ENCODE results near the gene SMPD4.
"Not testable (repeated sequence)": the region's sequence is repeated elsewhere in the genome, so short reads cannot be mapped to it uniquely, and the experiment has no call there.

SMPD4 gene

DNA sequence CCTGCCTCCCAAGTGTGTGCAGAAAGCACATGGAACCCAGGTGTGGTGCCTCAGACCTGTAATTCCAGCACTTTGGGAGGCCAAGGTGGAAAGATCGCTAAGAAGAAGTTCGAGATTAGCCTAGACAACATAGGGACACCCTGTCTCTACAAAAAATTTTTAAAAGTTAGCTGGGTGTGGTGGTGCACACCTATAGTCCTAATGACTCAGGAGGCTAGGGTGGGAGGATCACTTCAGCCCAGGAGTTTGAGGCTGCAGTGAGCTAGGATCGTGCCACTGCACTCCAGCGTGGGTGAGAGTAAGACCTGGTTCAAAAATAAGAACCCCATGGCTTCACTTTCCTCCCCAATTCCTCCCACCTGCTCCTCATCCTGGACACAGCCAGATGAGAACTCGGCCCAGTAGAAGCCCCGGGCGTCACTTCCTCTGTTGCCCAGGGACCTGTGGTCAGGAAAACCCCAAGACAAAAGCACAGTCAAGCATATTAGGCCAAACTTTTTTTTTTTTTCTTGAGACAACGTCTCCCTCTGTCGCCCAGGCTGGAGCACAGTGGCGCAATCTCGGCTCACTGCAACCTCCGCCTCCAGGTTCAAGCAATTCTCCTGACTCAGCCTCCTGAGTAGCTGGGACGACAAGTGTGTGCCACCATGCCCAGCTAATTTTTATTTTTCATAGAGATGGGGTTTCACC, 23.4 kb downstream of the SMPD4 start:
- DNase-seq (ENCODE audit: low read depth): peak; percentile 17

DNA sequence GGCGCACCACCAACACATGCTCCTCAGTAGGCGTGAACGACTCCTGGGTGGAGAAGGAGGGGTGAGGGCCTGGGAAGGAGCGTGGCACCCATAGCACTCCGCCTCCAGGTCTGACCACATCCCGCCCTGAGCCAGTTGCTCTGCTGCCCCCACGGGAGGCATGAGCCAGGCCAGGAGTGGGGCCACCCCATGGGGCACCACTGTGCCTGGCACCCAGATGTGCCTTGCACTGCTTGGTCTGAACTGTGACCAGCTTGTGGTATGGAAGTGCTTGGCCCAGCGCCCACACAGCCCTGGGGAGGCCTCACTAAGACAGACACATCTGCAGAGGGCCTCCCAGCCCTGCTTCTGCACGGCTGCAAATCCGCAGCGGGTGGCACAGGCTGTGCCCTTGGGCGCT, 24.0 kb downstream of the SMPD4 start:
- not testable (repeated sequence) for DNase-seq (ENCODE audit: low read depth)

DNA sequence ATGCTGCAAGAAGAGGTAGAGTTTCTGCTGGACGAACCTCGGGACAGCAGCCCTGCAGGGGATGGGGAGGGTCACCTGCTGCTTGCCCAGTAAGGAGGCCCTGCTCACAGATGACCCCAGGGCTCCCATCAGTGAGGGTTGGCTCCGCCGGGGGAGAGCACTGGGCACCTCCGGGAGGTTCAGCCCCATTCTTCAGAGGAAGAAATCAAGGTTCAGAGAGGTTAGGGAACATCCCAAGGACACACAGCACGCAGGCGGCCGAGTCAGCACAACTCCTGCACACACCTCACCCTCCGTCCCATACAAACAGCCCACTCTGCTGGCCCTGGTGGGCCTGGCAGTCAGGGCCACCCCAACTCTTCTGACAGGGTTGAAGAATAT, 24.8 kb downstream of the SMPD4 start:
- no peak for DNase-seq (ENCODE audit: low read depth)

DNA sequence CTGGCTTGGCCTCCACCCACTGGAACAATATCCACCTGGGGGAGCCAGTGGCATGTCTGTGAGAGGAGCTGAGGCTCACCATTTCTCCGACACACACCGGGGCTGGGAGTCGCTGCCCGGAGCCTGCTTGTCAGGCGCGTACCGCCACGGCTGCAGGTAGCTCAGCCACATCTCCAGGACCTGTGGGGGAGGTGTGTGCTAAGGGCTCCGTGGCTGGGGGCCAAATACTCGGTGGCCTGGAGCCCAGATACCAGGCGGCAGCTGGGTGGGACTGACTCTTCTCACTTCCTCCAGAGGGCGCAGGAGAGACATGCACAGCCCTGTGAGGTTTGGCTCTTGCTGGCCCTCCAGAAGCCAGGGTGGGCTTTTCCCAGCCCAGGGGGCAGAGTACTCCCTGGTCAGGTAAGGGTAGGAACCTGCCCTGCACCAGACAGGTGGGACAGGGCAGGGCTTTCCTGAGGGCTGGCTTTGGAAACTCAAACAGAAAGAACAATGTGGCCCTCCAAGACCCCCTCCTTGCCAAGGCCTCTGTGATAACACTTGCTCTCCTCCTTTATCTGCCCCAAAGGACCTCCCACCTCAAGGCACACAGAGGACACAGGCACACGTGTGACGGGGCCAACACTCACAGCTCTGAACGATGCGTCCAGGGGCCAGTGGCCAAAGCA, 25.3 kb downstream of the SMPD4 start:
- DNase-seq (ENCODE audit: low read depth): peak; percentile 48

DNA sequence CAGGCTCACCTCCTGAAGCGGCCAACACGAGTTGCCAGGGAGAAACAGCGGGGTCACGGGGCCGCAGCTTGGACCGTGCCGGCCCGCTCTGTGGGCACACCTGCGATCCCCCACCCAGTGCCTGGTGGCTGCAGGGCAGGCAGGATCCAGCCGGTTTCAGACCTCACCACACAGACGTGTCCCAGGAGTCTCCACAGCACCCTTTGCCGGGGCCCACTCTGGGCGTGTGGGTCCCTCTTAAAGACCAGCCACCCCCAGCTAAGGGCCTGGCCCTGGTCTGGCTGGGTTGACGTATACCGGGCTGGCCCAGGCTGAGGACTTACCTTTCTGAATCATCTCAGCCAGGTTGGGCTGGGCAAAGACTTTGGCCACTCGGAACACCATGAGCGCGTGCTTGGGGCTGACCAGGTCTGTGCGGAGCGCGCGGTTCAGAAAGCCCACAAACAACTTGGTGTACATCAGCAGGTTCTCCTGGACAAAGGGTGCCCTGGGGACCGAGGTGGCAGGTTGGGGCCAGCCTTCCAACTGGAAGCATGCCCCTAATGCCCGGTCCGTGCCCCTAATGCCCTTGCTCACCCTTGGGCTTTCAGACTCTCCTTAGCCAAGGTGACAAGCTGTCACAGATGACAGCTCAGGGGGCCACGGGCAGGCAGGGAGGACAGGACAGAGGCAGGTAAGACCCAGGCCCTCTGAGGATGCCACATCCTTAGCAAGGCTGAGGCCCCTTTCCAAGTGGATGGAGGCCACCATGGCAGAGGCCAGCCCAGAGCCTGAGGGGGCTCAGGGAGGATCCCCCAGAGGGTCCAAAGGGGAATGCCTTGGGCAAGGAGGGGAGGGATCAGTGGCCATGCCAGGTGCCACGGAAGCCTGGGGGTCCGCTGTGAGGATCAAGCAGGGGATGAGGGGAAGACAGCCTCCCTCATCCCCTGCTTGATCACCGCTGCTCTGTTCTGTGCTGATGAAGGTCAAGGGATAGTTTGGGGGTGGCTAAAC, 26.3 kb downstream of the SMPD4 start:
- DNase-seq (ENCODE audit: low read depth): no peak

DNA sequence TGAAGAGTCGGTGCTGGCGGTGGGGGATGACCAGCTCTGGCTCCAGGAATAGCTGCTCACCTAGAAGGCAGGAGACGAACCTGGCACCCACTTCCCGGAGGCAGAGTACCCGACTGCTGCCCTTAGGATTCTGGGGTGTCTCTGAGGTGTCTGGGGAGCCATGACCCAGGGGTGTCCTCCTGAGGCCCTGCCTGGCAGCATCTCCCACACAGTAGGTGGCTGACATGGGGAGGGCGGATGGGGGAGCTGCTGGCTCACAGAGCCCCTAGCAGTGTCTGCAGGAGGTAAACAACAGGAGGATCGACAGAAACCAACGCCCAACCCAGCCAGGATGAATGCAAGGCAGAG, 27.0 kb downstream of the SMPD4 start:
- not testable (repeated sequence) for DNase-seq (ENCODE audit: low read depth)

DNA sequence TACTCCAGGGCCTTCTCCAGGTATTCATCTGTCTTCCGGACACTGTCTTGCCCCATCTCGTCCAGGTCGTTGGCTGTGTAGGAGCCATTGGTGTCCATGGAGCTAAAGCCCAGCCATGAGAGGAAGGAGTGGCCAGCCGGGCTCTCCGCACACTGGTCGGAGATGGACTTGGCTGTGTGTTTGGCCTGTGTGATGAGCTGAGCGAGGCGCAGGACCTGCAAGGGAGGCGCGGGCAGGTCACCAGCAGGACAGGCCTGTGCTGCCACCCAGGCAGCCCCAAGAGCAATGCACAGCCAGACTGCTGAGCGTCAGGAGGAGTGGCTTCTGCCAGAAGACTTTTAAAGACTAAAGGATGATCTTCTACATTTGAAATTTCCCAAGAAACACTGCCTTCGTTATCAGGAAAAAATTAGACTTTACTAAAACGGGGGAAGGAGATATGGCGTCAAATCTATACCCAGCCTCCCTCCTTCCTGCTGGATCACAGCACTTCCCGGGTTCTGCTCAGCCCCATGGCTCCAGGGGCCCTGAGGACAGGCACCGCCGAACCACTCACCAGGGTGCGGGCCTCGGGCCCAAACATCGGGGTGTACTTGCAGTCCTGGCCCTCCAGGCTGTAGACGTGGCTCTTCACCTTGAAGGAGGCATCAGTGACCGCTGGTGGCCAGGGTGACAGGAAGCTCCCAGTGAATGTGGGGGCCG, 27.5 kb downstream of the SMPD4 start:
- DNase-seq (ENCODE audit: low read depth): not testable (repeated sequence)

DNA sequence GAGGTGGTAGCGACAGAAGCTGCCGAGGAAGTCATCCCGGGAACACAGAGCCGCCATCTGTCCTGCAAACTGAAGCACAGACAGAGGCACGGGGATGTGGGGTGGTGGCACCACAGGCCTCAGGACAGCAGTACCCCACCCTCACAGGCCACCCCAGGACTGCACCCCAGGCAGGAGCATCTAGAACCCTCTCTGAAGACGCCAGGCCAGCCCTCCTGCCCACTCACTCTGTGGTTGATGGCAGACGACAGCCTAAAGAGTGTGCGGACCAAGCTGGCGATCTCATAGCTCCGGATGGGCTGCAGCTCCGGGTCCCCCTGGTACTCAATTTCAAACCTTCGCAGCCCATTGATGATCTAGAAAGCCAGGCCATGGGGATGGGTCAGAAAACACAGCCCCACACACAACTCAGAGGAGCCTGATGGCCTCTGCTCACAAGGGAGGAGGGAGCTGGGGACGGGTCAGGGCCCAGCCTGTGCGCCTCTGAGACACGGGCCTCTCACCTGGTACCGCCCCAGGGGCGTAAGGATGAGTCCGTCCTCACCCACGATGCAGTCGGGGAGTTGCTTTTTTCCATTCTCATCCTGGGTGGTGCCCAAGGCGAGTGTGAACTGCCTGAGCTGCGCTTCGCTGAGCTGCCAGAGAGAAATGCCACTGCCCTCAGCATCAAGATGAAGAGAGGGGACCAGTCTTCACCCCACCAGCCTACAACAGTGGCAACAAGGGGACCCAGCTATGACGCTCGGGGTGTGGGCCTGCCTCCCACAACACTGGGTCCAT, 28.4 kb downstream of the SMPD4 start:
- no peak for DNase-seq (ENCODE audit: low read depth)

DNA sequence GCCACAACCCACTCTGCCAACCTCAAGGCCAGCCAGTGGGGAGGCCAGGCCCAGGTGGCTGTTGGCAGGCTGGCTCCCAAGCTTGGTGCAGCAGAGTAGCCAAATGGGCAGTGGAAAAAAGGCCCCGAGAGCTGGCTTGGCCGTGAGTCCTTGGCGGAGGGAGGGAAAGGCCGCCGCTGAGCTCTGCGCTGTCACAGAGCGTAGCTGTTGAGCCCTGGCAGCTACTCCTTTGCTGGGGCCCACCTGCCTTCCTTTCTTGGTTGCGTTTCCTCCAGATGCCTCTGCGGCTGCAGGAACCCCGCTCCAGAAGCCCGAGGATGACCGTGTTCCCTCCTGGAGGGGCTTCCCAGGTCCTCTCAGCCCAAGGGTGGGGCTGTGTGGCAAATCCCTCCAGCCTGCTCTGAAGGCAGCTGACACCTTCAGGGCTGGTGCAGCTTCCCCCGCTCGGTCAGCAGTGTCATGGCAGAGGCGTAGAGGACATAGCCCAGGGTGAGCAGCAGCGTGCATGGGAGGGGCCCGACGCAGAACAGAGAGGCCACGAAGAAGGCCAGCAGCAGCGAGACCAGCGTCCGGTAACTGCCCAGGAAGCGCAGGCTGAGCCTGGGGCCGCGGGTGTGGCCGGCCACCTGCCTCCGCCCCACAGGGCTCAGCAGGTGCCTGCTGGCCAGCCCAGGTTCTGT, 29.1 kb downstream of the SMPD4 start:
- not testable (repeated sequence) for DNase-seq (ENCODE audit: low read depth)

DNA sequence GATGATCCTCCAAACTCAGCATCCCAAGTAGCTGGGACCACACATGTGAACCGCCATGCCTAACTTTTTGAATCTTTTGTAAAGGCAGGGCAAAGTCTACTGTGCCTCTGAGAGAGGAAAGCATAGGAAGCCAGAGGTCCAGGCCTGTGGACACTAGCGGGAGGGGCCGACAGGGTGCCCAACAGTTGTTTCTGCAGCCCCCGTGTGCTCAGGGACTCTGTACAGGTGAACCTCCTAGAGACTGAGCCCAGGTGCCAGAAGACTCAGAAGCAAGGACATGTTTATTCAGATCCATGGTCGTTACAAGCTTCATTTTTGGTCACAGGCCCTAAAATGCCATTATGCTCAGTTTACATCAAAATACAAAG, 30.3 kb downstream of the SMPD4 start:
- DNase-seq (ENCODE audit: low read depth): not testable (repeated sequence)

DNA sequence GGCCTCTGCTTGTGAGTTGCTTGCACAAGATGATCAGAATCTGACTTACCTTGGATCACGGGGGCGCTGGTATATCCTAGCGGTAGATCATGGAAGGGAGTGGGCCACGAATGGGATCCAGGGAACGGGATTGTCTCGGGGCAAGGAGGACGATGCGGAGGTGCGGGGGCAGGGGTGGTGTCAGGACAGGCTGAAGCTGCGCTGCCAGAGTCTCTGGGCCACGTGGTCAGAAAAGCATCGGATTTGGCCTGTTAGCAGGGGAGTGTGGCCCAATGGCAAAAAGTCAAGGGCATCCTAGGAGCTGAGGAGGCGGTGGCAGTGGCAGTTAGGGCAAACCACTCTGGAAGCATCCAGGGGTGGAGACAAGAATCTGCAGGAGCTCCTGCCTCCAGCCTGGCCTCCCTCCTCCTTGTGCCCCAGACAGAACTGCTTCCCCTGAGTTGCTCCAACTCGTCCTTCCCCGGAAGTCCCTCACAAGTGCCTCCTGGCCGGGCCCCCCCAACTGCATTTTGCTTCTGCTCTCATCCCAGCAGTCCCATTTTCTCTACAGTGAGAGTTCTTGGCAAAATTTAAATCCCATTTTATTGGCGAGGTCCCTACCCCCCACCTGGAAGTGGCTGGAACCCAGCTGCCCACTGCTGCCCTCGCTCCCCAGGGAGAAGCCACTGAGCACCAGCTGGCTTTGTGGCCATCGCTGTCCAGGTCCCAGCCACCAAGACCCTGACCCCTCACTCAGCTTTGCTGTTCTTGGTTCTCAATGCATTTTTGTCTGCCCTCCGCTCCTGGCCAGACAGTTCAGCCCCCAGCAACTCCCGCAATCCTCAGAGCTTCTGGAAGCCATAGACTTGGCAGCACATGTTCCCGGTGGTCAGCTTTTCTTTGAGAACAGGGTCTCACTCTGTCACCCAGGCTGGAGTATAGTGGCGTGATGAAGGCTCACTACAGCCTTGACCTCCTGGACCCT, 30.9 kb downstream of the SMPD4 start:
- DNase-seq (ENCODE audit: low read depth): no peak

DNA sequence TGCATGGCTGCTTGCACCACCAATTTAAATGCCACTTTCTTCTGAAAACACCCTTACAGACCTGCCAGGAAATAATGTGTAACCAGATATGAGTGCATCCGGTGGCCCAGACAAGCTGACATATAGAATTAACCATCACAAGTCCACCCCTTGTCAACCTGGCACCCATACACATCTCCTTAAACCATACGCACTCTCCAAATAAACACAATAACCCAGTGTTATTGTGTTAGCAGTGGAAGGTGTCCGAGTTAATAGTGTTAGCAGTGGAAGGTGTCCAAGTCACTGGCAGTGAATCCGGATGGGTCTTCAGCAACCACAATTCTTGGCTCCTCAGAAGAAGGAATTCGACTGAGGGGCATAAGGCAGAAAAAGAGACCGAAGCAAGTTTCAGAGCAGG, 32.9 kb downstream of the SMPD4 start:
- not testable (repeated sequence) for DNase-seq (ENCODE audit: low read depth)

DNA sequence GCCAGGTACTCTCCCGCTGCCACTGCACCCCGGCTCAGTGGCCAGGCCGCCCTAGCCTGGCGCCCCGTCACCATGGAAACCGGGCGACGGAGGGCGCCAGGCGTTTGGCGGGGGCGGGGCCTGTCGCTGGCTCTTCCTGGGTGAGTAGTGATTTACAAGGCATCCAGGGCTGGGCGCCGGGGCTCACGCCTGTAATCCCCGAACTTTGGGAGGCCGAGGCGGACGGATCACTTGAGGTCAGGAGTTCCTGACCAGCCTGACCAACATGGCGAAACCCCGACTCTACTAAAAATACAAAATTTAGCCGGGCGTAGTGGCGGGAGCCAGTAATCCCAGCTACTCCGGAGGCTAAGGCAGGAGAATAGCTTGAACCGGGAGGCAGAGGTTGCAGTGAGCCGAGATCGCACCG, 36.4 kb downstream of the SMPD4 start, which contains the start of gene CCDC74B:
Gene CCDC74B (minus strand): TSS at position 107 of the 409 bp plus-strand sequence. CDS start 116 bp downstream, outside the sequence.
- peak; percentile 25 for DNase-seq (ENCODE audit: low read depth)

DNA sequence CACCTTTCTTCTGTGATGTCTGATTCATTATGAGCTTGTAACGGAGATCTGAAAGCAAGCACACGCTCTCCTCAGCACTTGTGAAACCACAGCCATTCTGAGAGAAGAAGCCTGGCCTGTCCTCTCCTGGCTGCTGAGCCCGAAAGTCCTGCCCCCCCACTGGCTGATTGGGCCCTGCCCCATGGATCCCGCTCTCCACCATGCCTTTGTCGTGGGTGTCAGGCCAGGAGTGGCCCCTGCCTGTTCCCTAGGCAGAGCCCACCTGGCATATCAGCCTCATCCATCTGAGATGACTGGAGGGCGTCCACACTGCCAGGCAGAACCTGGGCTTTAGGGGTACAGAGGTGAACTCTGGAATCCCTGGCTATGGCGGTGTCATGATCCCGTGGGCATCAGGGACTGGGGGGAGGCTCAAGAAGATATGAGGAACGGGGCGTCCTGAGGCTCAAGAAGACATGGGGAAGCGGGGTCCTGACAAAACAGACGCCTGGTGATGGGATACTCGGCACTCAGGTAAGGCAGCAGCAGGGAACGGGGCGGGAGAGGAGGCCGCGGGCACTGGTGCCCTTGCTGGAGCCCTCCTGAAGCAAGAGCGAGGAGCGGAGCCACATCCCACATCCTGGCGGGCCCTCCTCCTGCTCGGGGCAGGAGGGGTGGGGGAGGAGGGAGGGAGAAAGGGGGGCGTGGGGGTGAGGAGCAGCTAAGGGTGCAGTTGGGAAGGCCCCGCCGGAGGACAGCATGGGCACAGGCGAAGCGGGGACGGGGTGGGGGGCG, 37.9 kb downstream of the SMPD4 start:
- DNase-seq (ENCODE audit: low read depth): not testable (repeated sequence)

DNA sequence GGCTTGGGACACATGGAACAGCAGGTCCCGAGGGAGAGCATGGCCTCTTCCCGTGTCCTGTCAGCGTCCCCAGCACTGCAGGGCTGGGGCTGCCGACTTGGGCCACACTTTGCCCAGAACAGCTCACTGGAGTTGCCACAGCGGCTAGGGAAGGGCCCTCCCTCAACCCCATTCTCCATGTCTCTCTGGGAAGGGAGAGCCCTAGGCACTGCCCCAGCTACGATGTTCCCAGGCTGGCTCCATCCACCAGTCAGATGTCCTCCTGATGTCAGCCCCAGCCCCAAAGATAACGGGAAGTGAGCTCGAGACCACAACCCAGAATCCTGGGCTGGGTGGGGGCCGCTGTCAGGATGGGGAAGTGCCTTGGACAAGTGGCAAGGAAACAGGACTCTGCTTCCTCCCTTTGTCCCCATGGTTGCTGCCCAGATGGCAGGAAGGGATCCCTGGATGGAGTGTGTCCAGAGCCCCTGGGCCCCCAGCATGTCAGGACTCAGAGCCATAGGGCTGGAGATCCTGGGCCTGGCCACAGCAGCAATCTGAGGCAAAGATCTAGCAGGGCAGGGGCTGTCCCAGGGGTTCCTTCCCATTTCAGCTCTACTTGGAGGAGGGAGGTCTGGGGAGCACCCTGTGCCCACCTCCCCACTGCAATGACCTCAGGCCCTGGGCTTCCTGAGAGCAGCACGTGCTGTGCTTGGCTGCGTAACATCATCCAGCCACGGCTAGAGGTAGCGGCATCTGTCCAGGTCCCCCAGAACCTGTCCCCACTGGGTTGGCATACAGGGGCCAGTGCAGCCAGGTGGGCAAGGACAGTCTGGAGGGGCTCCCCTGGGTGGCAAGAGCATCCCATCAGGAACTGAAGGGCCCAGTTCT, 38.8 kb downstream of the SMPD4 start:
- not testable (repeated sequence) for DNase-seq (ENCODE audit: low read depth)

DNA sequence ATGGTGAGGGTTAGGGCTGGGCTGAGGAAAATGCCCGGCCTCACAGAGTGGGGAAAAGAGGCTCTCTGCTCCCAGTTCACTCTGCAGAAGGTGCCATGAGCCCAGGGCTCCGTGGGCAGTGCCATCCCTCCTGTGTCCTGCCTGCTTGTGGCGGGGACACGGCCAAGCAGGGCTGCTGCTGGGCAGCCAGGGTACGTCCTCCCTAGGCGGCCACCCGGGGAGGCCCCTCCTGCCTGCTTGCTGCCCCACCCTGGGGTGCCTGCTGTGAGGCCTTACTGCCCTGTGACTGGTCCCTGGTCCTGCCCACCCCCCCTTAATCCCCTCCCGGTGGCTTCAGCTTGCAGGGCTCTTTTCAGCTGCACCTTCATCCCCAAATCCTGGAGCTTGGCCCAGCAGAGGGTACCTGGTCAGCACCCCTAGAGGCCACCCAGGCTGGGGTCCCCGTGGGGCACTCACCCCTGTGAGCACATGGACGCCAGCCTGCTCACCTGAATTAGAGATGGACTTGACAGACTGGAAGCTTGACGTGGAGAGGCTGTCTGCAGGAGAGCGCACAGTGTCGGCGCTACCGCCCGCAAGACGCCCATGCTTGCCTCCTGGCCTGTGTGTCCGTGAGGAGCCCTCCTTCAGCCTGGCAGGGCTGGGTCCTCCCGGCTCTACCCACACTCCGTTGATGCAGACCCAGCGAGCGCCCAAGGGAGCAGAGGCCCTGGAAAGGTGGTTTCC, 39.6 kb downstream of the SMPD4 start:
- DNase-seq (ENCODE audit: low read depth): not testable (repeated sequence)

DNA sequence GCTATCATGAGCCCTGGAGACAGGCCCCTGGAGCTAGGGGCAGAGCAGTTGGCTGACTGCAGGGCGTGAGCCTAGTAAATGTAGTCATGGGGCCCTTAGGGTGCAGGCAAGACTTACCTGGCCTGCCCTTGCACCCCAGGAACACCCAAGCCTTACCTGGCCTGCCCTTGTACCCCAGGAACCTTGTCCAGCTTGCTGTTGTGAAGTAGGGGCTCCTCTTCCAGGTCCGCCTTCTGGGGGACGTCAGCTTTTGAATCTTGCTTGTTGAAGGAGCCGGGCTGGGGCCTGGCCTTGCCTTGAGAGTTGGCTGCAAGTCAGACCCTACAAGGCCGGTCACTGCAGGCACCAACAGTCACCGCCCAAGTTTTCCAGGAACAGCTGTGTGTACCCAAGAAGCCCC, 40.4 kb downstream of the SMPD4 start:
- DNase-seq (ENCODE audit: low read depth): not testable (repeated sequence)

Data from iris pigment epithelial cell (primary cell).